ENCODE data around the gene ZNF331. TPM values are rescaled to one million over a fixed set of nuclear protein-coding genes. Genes with fewer than 3 reads are reported as not detected.

ZNF331 gene
- total and polyA plus RNA-seq, 2 of the 8 experiments (the other 6 are each of a cell fraction or from before 2014, with no cell fraction given): 30.0 to 44.1 TPM

GRCh38 chr19:53518121-53518520, 19.8 kb upstream of the ZNF331 start:
- no peak overlapping the region for H4K8ac ChIP-seq (ENCODE audit: extremely low read depth, insufficient read depth, low read length)
- H3K4me3 ChIP-seq (ENCODE audit: extremely low read depth in 1 of 4, insufficient read depth in 2 of 4, low read depth in 3 of 4, low read length in 4 of 4): no peak overlapping the region
- H3K4me1 ChIP-seq (replicated peaks in 1 of 4; ENCODE audit: control insufficient read depth in 3 of 4, insufficient read depth in 4 of 4, low read length in 3 of 4): peaks cover 0 to 9% (median 2%) of the 10 kb centered on the region in 4 experiments; a peak in 4 of 7 replicates
- peaks cover 10 to 21% of the 10 kb centered on the region in 2 experiments; a peak in 3 of 4 replicates for H3K79me2 ChIP-seq (ENCODE audit: control insufficient read depth in 1 of 2, insufficient read depth in 2 of 2, low read length in 2 of 2)
- 86% methylated on average over 4 of the region's 4 CpGs; no CpG with 5 or more reads in 1 of the 2 experiments for WGBS, 2 experiments (ENCODE audit: extremely low coverage in 1 of 2, insufficient coverage in 1 of 2, insufficient read length in 1 of 2, insufficient replicate concordance in 2 of 2, low coverage in 1 of 2, low lambda C conversion rate in 2 of 2, missing lambda C conversion rate in 1 of 2)
- peaks cover 3% of the 10 kb centered on the region; the same call in 1 of the 2 replicates for H3K79me1 ChIP-seq (ENCODE audit: low read depth, low read length)
- H3K4ac ChIP-seq (replicated peaks; ENCODE audit: insufficient read length, low read depth, low read length): no peak overlapping the region
- peaks cover 0 to 3% (median 1%) of the 10 kb centered on the region in 4 experiments; a peak in 2 of 7 replicates for H3K27me3 ChIP-seq (replicated peaks in 1 of 4; ENCODE audit: control insufficient read depth in 3 of 4, extremely low read depth in 1 of 4, insufficient read depth in 3 of 4, low read length in 3 of 4)
- H3K9me3 ChIP-seq (ENCODE audit: insufficient read depth in 2 of 2, low read depth in 1 of 2, low read length in 1 of 2): no peaks in the 10 kb centered on the region
- H4K91ac ChIP-seq (replicated peaks; ENCODE audit: insufficient read length, low read length): no peak overlapping the region
- H4K5ac ChIP-seq (ENCODE audit: insufficient read length, low read depth, low read length): no peak overlapping the region
- H2BK120ac ChIP-seq (replicated peaks; ENCODE audit: low read depth, low read length): no peak overlapping the region
- POLR2A ChIA-PET (ENCODE audit: partially characterized antibody): no interaction called here
- no peak overlapping the region for H3K27ac ChIP-seq (ENCODE audit: low read depth, low read length)
- H2BK5ac ChIP-seq (ENCODE audit: low read depth, low read length): no peak overlapping the region
- no peak overlapping the region for H3K18ac ChIP-seq (ENCODE audit: extremely low read depth, low read length)
- DNase-seq (ENCODE audit: low read depth in 1 of 2, low spot score in 2 of 2) (no peak), FAIRE-seq (no peak)
- peaks cover 9% of the 10 kb centered on the region for H3K23me2 ChIP-seq (ENCODE audit: low read depth, low read length)
- H2AFZ ChIP-seq (ENCODE audit: low read length): no peak overlapping the region
- H3K36me3 ChIP-seq (ENCODE audit: control insufficient read depth in 2 of 4, insufficient read depth in 4 of 4, low read length in 3 of 4): peaks cover 0 to under 1% (median 0%) of the 10 kb centered on the region in 4 experiments; a peak in 2 of 8 replicates
- no peak overlapping the region for H3K4me2 ChIP-seq (ENCODE audit: insufficient read depth in 1 of 2, low read depth in 2 of 2, low read length in 2 of 2)
- H3K14ac ChIP-seq (ENCODE audit: insufficient read length): no peak overlapping the region
- H2BK15ac ChIP-seq (ENCODE audit: low read length): no peak overlapping the region
- CTCF ChIA-PET (ENCODE audit: partially characterized antibody): interaction anchor here (0.9 kb wide), 1 partner anchor 328 kb away, joined by 3 read pairs; no protein-coding TSS in a partner anchor
- no peak overlapping the region for H3K23ac ChIP-seq (ENCODE audit: insufficient read length)
- peaks cover 0 to 5% of the 10 kb centered on the region in 2 experiments for H4K20me1 ChIP-seq (replicated peaks in 1 of 2; ENCODE audit: control insufficient read depth in 1 of 2, insufficient read depth in 2 of 2, low read length in 2 of 2)
- H2BK12ac ChIP-seq (ENCODE audit: low read depth, low read length): no peak overlapping the region
- H2BK20ac ChIP-seq (ENCODE audit: low read length): no peak overlapping the region
- no peak overlapping the region for H3K9ac ChIP-seq (replicated peaks in 1 of 4; ENCODE audit: extremely low read depth in 1 of 4, low read depth in 3 of 4, low read length in 3 of 4)
- H2AK5ac ChIP-seq (ENCODE audit: low read depth, low read length): no peak overlapping the region
- no peak overlapping the region for H3K56ac ChIP-seq (replicated peaks; ENCODE audit: insufficient read length, low read depth, low read length)
- no peak for TF ChIP-seq POLR2AphosphoS5 (IDR thresholded peaks at IDR 0.05; ENCODE audit: low read depth, low read length)
- TF ChIP-seq CTBP2 (IDR thresholded peaks at IDR 0.05; ENCODE audit: borderline replicate concordance, insufficient read depth, insufficient read length, low read length): no peak
- no peak for TF ChIP-seq ATF3 (IDR thresholded peaks at IDR 0.05; ENCODE audit: insufficient read depth, low read depth, low read length)
- TF ChIP-seq HDAC2 (IDR thresholded peaks at IDR 0.05; ENCODE audit: borderline replicate concordance in 1 of 2, low read depth in 2 of 2, low read length in 2 of 2): no peak
- TF ChIP-seq NANOG (IDR thresholded peaks at IDR 0.05; ENCODE audit: insufficient read depth, low read depth, low read length, poor library complexity, severe bottlenecking): no peak
- no peak for TF ChIP-seq SRF (IDR thresholded peaks at IDR 0.05; ENCODE audit: low read depth, low read length)
- no peak for TF ChIP-seq EZH2 (IDR thresholded peaks at IDR 0.05; ENCODE audit: low read depth, low read length, severe bottlenecking)
- TF ChIP-seq EGR1 (IDR thresholded peaks at IDR 0.05; ENCODE audit: borderline replicate concordance, low read depth, low read length): no peak

Measured in H1 (cell line).